GM19099 (cell line): ENCODE measurements around the gene TPCN2.

ENCODE experiments used
- POLR2A ChIP-seq: IDR thresholded peaks from 3 replicates; pipeline ENCODE4 v1.6.1; 2011; ENCODE audit warnings: low read depth; ENCODE audit not compliant: insufficient read length; ENCODE audit errors: extremely low read depth

TPCN2 gene

GRCh38 chr11:69087133-69087524 lies 38.4 kb downstream of the TPCN2 start:
- no peak for TF ChIP-seq POLR2A

- no peak for TF ChIP-seq POLR2A
Measured at GRCh38 chr11:69087811-69088210, 39.1 kb downstream of the TPCN2 start.

- TF ChIP-seq POLR2A: no peak
Measured at GRCh38 chr11:69088676-69089146, 40.0 kb downstream of the TPCN2 start.

- TF ChIP-seq POLR2A: no peak
Measured at GRCh38 chr11:69089258-69089657, 40.5 kb downstream of the TPCN2 start.

GRCh38 chr11:69091638-69092165 lies 43.0 kb downstream of the TPCN2 start:
- no peak for TF ChIP-seq POLR2A

GRCh38 chr11:69092263-69092662 lies 43.5 kb downstream of the TPCN2 start:
- TF ChIP-seq POLR2A: no peak

- no peak for TF ChIP-seq POLR2A
Measured at GRCh38 chr11:69093106-69093505, 44.4 kb downstream of the TPCN2 start.

- TF ChIP-seq POLR2A: no peak
Measured at GRCh38 chr11:69094111-69094914, 45.6 kb downstream of the TPCN2 start.

- TF ChIP-seq POLR2A: no peak
Measured at GRCh38 chr11:69094915-69095290, 46.2 kb downstream of the TPCN2 start.

- TF ChIP-seq POLR2A: no peak
Measured at GRCh38 chr11:69095300-69095699, 46.6 kb downstream of the TPCN2 start.

GRCh38 chr11:69096473-69096872 lies 47.7 kb downstream of the TPCN2 start:
- no peak for TF ChIP-seq POLR2A

- TF ChIP-seq POLR2A: no peak
Measured at GRCh38 chr11:69097263-69097662, 48.5 kb downstream of the TPCN2 start.

- no peak for TF ChIP-seq POLR2A
Measured at GRCh38 chr11:69099180-69099579, 50.4 kb downstream of the TPCN2 start.

- TF ChIP-seq POLR2A: no peak
Measured at GRCh38 chr11:69100454-69101114, 51.9 kb downstream of the TPCN2 start.

GRCh38 chr11:69101115-69101791 lies 52.5 kb downstream of the TPCN2 start:
- no peak for TF ChIP-seq POLR2A
